H1 (cell line): ENCODE data around the gene COL5A3. TPM values are rescaled to one million over a fixed set of nuclear protein-coding genes. Genes with fewer than 3 reads are reported as not detected.
A peak's percentile ranks its signal among the peaks of the same experiment; 100 is the strongest.

Source experiments
- CTBP2 ChIP-seq: IDR thresholded peaks from 2 replicates; pipeline ENCODE4 v1.7.0; 2011; ENCODE audit warnings: borderline replicate concordance, mild to moderate bottlenecking, moderate library complexity, mixed read lengths, low read length; ENCODE audit not compliant: insufficient read depth, insufficient read length
- RAD21 ChIP-seq, 2 experiments: IDR thresholded peaks in 1 of 2; conservative IDR thresholded peaks in 1 of 2; 2 replicates each; pipeline ENCODE4 v1.6.1; 2011; ENCODE audit warnings: low read depth in 2 of 2, low read length in 2 of 2, improper control_type of control experiment in 1 of 2, inconsistent platforms in 1 of 2, mild to moderate bottlenecking in 1 of 2, moderate library complexity in 1 of 2
- RNF2 ChIP-seq: fragments of 200-900, 300-1000 bp; sonication (generic); IDR thresholded peaks from 2 replicates; pipeline ENCODE4 v1.7.1; 2016; ENCODE audit warnings: borderline replicate concordance, low read depth, mild to moderate bottlenecking, antibody characterized with exemption, low read length; ENCODE audit not compliant: poor library complexity, severe bottlenecking; ENCODE audit errors: missing control alignments
- TAF1 ChIP-seq: IDR thresholded peaks from 2 replicates; pipeline ENCODE4 v1.6.1; 2011; ENCODE audit warnings: mild to moderate bottlenecking, low read depth, low read length
- YY1 ChIP-seq: IDR thresholded peaks from 2 replicates; pipeline ENCODE4 v1.6.1; 2011; ENCODE audit warnings: low read depth, mild to moderate bottlenecking, low read length
- polyA plus RNA-seq, 7 experiments: library from polyadenylated mRNA; depleted of rRNA in 3 of 7; stranded (reverse) in 5 of 7; unstranded in 2 of 7; fragments of >200 nt in 5 of 7; fragments of 200-250 nt in 2 of 7; gene quantifications; 1 replicate in 5 of 7; 2 replicates in 1 of 7; 4 replicates in 1 of 7; pipeline versions ENCODE4 v1.2.1 to v1.2.3, GENCODE V29; 2011 to 2013; ENCODE audit warnings: missing spikeins in 2 of 7, mixed read lengths in 2 of 7
- total RNA-seq: library from RNA; stranded (reverse); fragmentation: NEBNext Ultra II Directional; extraction: Animal tissue kit (Norgen Biotek cat#: 25700); gene quantifications from 2 replicates; pipeline ENCODE4 v1.2.1, GENCODE V29; 2021

COL5A3 gene
- total and polyA plus RNA-seq, 2 of the 8 experiments (the other 6 are each of a cell fraction or from before 2014, with no cell fraction given), result 0.67 to 0.74 TPM

DNA sequence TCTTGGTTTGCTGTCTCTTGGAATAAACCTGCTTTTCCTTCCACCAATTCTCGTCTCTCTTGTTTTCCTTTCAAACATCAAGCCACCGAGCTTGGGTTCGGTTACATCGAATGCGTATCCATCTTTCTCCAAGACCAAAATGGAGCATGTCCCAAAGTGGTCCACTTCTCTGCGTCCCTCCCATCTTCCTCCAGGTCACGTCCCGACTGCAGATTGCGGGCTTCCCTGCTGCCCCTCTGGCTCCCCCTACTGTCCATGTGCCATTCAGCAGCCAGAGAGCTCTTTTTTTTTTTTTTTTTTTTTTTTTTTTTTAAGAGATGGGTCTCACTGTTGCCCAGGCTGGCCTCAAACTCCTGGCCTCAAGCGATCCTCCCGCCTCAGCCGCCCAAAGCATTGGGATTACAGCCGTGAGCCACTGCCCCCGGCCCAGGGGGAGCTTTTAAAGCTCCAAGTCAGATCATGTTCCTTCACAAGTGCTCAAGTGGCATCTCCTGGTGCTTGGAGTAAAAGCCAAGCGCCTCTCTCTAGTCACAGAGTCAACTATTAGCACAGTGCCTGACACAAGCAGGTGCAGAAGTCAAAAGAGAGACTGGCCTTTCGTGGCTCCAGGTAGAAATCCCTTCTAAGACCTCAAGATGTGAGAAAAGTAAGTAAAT, 10.0 kb downstream of the COL5A3 start (continued):
- no peak for TF ChIP-seq CTBP2
- no peak for TF ChIP-seq RNF2
- TF ChIP-seq TAF1, result 0 out of 2 replicates have a peak, but pooled peaks have one; percentile 41
- peak; percentile 79 to 80 for TF ChIP-seq RAD21 (IDR thresholded peaks at IDR 0.05 in 1 of 2, conservative IDR thresholded peaks at IDR 0.05 in 1 of 2; ENCODE audit: low read depth in 2 of 2, low read length in 2 of 2)
- peak; percentile 80; the same call in 1 of the 2 replicates for TF ChIP-seq YY1
